8988T (cell line): Measurements from ENCODE around the gene C11orf97.
"Not testable (repeated sequence)": the region's sequence is repeated elsewhere in the genome, so short reads cannot be mapped to it uniquely, and the experiment has no call there.

Experiments
- DNase-seq: peaks from one replicate; pipeline ENCODE4 v3.0.0; 2011

Gene C11orf97

DNA sequence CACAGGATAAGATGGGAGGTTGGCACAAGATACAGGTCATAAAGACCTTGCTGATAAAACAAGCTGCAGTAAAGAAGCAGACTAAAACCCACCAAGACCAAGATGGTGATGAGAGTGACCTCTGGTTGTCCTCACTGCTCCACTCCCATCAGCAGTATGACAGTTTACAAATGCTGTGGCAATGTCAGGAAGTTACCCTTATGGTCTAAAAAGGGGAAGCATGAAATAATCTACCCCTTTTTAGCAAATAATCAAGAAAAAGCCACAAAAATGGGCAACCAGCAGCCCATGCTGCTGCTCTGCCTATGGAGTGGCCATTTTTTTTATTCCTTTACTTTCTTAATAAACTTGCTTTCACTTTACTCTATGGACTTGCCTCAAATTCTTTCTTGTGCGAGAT, 46.2 kb downstream of the C11orf97 start:
- DNase-seq = no peak

DNA sequence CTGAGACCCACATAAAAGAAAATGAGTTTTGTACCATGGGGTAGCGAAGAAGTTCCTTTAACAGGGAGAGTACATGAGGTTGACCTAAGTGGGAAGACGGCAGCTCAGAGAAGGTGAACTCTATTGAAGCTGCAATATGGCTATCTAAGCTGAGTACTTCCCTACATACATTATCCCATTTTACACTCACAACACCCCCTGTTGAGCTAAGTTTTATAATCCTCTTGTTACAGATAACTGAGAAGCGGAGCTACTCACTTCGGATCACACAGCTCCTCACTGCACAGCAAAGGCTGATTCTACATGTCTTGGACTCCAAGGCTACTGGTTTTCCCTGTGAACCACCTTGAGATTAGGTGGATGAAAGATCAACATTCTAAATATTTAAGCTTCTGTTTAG, 46.7 kb downstream of the C11orf97 start:
- DNase-seq = no peak

DNA sequence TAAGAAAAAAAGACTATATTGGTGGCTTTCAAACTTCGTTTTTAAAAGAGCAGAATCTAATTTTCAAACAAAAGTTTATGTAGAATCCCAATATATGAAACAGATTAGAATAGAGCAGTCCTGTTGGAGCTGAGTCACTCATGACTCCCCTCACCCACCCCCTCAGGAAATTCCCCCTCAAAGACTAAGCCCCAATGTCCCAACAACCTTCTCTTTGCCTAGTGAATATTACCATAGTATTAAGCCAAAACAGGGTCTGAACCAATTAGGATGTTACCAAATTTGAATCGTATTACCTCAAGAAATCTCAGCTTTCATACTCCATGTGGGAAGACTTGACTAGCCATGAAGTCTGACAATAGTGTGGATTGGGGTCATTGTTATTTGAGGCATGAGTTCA, 47.1 kb downstream of the C11orf97 start:
- DNase-seq = no peak

DNA sequence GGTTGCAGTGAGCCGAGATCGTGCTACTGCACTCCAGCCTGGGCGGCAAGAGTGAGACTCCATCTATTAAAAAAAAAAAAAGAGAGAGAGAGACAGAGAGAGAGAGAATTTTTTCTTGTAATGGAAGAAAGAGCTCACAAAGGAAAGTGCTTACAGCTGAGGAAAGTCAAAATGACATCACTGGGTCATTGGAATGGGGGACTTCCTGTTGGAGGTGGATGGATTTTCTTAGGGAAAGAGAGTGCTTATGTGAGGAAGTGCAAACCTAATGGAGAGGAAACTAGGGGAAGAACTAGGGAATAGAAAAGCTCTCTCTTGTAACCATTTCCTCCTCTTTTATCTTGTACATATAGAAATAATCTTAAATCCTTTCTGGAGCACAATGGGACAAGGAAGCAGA, 48.6 kb downstream of the C11orf97 start:
- DNase-seq = no peak

DNA sequence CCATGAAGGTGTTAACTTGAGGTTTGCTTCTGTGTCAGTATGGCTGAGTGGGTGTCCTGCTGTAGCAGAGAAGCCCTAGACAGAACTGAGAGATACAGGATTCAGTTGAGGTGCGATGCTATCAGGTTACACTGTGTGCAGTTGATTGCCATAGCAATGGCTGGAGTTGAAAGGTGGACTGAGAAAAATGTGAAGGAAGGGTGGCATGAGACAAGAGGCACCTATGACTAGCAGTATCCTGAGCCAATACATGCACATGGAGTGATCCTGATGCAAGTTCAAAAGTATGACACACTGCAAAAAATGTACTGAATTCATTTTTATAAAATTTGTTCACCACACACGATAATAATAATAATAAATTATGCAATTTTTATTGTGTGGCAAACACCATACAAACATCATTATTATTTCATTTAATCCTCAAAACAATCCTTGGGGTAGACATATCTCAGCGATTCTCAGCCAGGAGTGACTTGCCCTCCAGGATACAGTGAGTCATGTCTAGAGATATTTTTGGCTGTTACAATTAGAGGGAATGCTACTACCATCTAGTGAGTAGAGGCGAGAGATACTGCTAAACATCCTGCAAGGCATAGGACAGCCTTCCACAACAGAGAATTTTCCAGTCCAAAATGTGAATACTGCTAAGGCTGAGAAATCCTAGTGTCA, 51.1 kb downstream of the C11orf97 start:
- peak; percentile 66 for DNase-seq

DNA sequence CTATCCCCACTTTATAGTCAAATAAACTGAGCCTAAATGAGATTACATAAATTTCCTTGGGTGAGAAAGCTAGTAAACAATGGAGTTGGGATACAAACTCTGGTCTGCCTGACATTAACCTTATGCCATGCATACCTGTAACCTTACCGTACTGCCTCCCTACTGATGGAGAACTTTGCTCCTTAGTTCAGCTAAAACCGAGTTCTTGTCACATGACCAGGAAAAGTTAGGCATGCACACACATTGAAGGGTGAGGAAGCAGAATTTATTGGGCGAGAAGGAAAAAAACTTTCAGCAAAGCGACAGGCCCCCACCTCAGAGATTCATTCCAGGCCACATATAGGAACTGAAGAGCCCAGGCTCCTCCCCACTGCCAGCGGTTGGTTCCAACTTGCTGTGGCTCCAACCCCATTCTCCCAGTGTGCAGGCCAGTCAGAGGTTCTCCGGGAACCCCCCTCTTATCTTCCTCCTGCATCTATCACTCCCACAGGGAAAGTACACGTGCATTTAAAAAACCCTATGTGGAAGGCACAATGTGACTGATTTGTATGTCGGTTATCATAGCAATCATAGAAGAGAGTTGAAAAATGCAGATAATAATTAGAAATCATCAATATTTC, 51.7 kb downstream of the C11orf97 start:
- DNase-seq = no peak

DNA sequence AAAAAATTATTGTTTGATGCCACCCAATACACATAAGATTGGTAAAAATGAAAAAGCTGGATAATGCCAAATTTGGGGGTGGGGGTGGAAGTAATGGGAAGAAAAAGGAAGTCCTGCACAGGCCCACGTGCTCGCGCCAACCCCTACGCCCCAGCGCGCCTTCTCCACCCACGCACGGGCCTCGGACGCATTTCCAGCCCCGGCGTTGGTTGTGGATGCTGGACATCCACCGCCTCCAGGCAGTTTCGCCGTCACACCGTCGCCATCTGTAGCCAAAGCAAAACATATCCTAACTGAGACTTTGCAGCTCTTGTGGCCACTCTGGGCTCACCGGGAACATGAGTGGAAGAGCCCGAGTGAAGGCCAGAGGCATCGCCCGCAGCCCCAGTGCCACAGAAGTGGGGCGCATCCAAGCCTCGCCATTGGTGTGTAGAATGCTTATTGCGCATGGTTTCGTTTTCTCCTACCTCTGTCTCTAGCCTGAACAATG, 55.0 kb downstream of the C11orf97 start, which contains the start of gene PIWIL4:
PIWIL4 (plus strand) TSS at position 188 of the 490 bp plus-strand sequence; CDS start at position 339, 151 bp downstream.
- no peak for DNase-seq

DNA sequence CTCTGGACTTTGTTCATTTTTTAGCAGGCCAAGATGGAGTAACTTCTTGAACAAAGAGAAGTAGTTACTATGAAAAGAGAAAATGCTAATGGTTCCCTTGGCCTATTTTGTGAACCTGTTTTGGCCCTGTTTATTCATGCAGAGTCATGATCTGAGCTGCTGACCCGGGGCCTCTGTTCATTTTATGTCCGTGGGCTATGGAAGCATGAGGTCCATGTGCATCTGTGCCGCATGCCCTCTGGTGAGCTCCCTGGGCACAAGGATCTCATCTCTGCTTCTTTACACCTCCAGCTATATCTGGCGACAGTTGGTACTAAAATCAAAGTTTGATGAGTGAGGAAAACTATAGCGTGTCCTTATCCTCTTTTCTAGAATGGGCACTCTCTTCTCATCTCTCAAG, 55.9 kb downstream of the C11orf97 start:
- DNase-seq = no peak

DNA sequence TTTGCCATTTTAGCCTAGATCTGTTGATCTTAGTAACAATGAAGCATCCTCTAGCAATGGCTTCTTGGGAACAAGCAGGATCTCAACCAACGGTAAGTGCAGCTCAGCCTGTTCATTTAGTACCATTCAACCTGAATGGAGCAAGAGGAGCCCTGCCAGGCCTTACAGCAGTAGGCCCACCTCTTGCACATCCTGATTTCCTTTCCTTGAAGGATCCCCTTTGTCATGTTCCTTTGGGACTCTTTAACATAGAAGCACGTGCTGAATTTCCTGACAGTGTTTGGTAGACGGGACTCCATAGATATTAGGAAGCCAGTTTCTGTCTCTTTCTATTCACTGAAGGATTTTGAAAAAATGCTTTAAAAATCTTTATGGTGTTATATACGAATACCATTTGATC, 56.5 kb downstream of the C11orf97 start:
- DNase-seq = no peak

DNA sequence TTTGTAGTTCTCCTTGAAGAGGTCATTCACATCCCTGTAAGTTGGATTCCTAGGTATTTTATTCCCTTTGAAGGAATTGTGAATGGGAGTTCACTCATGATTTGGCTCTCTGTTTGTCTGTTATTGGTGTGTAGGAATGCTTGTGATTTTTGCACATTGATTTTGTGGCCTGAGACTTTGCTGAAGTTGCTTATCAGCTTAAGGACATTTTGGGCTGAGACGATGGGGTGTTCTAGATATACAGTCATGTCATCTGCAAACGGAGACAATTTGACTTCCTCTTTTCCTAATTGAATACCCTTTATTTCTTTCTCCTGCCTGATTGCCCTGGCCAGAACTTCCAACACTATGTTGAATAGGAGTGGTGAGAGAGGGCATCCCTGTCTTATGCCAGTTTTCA, 60.7 kb downstream of the C11orf97 start:
- DNase-seq = not testable (repeated sequence)

DNA sequence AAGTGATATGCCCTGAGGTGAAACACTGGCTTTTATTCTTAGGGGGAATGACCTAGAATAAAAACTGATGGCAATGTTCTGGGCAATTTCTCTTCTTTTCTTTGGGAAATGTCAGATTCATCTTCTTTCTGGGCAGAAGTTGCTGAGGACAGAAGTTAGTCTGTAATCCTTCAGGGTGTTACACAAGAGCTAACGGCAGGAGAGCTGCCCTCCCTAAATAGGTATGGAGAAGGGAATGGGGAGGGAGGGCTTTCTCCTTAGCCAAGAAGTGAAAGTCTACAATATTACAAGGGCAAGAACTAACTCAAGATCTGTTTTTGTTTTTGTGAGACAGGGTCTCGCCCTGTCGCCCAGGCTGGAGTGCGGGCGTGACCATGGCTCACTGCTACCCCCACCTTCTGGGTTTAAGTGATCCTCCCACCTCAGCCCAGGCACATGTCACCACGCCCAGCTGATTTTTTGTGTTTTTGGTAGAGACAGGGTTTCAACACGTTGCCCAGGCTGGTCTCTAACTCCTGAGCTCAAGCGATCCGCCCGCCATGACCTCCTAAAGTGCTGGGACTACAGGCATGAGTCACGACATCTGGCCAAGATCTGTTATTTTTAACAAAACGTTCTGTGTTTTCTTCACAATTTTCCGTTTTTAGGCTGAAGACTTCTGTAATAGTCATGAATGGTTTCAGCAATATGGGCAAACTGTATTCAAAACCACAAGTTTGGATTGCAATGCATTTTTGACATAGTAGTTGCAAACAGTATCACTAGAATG, 62.1 kb downstream of the C11orf97 start:
- DNase-seq = no peak

DNA sequence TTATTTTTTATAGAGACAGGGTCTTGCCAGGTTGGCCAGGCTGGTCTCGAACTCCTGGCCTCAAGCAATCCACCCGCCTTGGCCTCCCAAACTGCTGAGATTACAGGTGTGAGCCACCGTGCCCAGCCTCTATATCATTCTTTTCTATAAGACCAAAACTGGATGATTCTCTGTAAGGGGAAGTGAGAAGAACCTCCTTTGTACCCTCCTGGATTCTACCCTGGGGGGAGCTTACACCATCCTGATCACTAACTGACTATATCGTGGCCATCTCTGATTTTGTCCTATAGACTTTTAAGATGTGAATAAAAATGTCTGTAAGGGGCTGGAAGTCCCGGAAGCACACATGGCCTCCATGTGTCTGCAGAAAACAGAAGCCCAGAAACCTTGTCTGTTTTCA, 64.0 kb downstream of the C11orf97 start:
- DNase-seq = no peak

DNA sequence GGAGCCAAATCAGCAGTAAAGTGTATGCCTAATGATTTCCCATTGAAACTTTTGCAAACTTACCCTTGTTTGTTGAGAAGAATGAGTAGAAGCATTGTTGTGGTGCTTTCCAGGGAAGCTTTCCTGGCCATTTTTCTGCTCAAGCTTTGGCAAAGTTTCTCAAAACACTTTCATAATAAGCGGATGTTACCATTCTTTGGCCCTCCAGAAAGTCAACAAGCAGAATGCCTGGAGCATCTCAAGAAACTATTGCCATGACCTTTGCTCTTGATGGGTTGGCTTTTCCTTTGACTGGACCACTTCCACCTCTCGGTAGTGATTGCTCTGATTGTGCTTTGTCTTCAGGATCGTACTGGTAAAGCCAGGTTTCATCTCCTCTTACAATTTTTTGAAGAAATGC, 65.6 kb downstream of the C11orf97 start:
- DNase-seq = no peak
